ENCODE data around the gene STX18. TPM values are rescaled to one million over a fixed set of nuclear protein-coding genes. Genes with fewer than 3 reads are reported as not detected.
A peak's percentile ranks its signal among the peaks of the same experiment; 100 is the strongest.

The STX18 gene
- total RNA-seq, 6 donors from 2014 or later = 23.7 to 48.1 (median 29.2) TPM

GRCh38 chr4:4406455-4407298 lies 135.2 kb downstream of the STX18 start:
- DNase-seq = no peak
- Histone ChIP-seq H3K4me1 (no peaks in the 10 kb centered on the region), H3K27me3 (no peaks in the 10 kb centered on the region), H3K4me3 (no peak overlapping the region), H3K36me3 (no peaks in the 10 kb centered on the region), H3K27ac (no peak overlapping the region), H3K9me3 (no peaks in the 10 kb centered on the region)
- TF ChIP-seq POLR2AphosphoS5 (IDR thresholded peaks at IDR 0.05) = no peak
- no peak for TF ChIP-seq EP300 (IDR thresholded peaks at IDR 0.05)
- TF ChIP-seq, protein P1, sequence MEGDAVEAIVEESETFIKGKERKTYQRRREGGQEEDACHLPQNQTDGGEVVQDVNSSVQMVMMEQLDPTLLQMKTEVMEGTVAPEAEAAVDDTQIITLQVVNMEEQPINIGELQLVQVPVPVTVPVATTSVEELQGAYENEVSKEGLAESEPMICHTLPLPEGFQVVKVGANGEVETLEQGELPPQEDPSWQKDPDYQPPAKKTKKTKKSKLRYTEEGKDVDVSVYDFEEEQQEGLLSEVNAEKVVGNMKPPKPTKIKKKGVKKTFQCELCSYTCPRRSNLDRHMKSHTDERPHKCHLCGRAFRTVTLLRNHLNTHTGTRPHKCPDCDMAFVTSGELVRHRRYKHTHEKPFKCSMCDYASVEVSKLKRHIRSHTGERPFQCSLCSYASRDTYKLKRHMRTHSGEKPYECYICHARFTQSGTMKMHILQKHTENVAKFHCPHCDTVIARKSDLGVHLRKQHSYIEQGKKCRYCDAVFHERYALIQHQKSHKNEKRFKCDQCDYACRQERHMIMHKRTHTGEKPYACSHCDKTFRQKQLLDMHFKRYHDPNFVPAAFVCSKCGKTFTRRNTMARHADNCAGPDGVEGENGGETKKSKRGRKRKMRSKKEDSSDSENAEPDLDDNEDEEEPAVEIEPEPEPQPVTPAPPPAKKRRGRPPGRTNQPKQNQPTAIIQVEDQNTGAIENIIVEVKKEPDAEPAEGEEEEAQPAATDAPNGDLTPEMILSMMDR (IDR thresholded peaks at IDR 0.05) = no peak
- TF ChIP-seq POLR2A (IDR thresholded peaks at IDR 0.05) = no peak
- 89 to 91% methylated on average over 15 to 27 of the region's 28 CpGs for WGBS, 2 donors
- ATAC-seq (ENCODE audit: low FRiP score in 2 of 2) = peak in 1 of 2 donors; percentile 16

DNA sequence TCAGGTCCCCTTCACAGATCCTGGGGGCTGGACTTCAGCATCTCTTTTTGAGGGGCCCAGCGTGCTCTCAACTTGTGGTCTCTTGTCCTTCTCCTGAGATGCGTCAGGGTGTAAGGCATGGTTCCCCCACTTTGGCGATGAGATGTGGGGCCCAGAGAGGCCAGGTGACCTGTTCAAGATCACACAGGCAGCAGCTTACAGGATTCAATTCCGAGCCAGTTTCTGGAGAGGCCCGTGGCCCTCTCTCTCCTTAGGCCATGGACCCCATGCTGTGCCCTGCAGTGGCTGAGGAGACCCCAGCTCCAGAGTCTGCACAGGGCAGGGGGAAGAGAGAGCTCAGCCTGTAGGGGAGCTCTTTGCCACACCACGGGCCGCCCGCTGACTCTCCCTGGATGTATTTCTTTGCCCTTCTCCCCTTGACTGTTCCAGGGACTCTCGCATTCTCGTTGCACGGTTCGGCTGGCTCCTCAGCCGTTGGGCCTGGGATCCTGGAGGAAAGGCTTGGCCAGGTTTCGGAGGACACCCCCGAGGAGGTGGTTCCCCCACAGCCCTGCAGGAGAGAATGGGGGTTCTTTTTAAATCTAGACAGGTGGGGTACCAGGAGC lies 136.4 kb downstream of the STX18 start:
- Histone ChIP-seq H3K27ac (no peak overlapping the region), H3K4me1 (no peaks in the 10 kb centered on the region), H3K27me3 (no peaks in the 10 kb centered on the region), H3K4me3 (no peak overlapping the region), H3K36me3 (no peaks in the 10 kb centered on the region), H3K9me3 (no peaks in the 10 kb centered on the region)
- TF ChIP-seq POLR2A (IDR thresholded peaks at IDR 0.05) = no peak
- no peak for TF ChIP-seq POLR2AphosphoS5 (IDR thresholded peaks at IDR 0.05)
- TF ChIP-seq EP300 (IDR thresholded peaks at IDR 0.05) = no peak
- TF ChIP-seq, protein P1 (IDR thresholded peaks at IDR 0.05) = no peak
- 87 to 91% methylated on average over 13 to 15 of the region's 15 CpGs for WGBS, 2 donors
- no peak for DNase-seq
- no peak for ATAC-seq (ENCODE audit: low FRiP score in 2 of 2)

GRCh38 chr4:4402966-4403365 lies 138.9 kb downstream of the STX18 start:
- Histone ChIP-seq H3K27ac (no peak overlapping the region), H3K4me1 (no peaks in the 10 kb centered on the region), H3K27me3 (no peaks in the 10 kb centered on the region), H3K9me3 (peaks cover 0 to 3% (median 0%) of the 10 kb centered on the region in 4 donors), H3K36me3 (no peaks in the 10 kb centered on the region), H3K4me3 (no peak overlapping the region)
- WGBS, 2 donors = 74 to 78% methylated on average over 13 of the region's 13 CpGs
- no peak for ATAC-seq (ENCODE audit: low FRiP score in 2 of 2)
- DNase-seq = no peak
- no peak for TF ChIP-seq POLR2AphosphoS5 (IDR thresholded peaks at IDR 0.05)
- TF ChIP-seq EP300 (IDR thresholded peaks at IDR 0.05) = no peak
- TF ChIP-seq, protein P1 (IDR thresholded peaks at IDR 0.05) = no peak
- TF ChIP-seq POLR2A (IDR thresholded peaks at IDR 0.05) = no peak

DNA sequence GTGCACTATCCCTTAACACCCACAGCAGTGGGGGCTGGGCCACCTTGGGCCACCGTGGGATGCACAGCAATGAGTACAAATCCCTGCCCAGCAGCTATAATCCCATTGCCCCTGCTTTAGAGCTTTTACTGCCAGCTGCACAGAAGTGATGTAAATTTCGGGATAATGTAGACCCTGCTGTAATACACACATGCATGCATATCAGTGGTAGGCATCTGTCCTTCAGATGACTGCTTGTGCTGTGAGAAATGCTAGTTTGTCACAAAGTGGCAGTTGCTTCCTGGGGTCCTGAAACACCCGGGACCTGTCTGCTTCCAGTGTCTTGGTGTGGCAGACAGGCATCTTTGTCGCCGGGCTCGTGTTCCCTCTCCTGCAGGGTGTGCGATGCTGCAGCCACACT lies 140.8 kb downstream of the STX18 start:
- no peak overlapping the region for H3K4me3 ChIP-seq
- DNase-seq (no peak), ATAC-seq (ENCODE audit: low FRiP score in 2 of 2) (no peak)
- WGBS, 2 donors = 69 to 79% methylated on average over 6 to 7 of the region's 7 CpGs
- peaks cover 0 to 3% (median 0%) of the 10 kb centered on the region in 4 donors for H3K9me3 ChIP-seq
- no peaks in the 10 kb centered on the region for H3K4me1 ChIP-seq
- no peak overlapping the region for H3K27ac ChIP-seq
- H3K36me3 ChIP-seq = no peaks in the 10 kb centered on the region
- no peaks in the 10 kb centered on the region for H3K27me3 ChIP-seq
- TF ChIP-seq EP300 (IDR thresholded peaks at IDR 0.05) (no peak), POLR2AphosphoS5 (IDR thresholded peaks at IDR 0.05) (no peak), POLR2A (IDR thresholded peaks at IDR 0.05) (no peak)
- TF ChIP-seq, protein P1 (IDR thresholded peaks at IDR 0.05) = no peak
